ENCODE data around the gene SLC22A24. TPM values are rescaled to one million over a fixed set of nuclear protein-coding genes. Genes with fewer than 3 reads are reported as not detected.

Gene SLC22A24
- total and polyA plus RNA-seq, 2 experiments from 2014 or later: not detected

Other genes starting within 250 kb of the SLC22A24 start
- 0.14 TPM in 1 of 2 replicates, not detected in the other for gene CHRM1, start 222.9 kb downstream of the SLC22A24 start, total RNA-seq (2014; rRNA removed; shearing (Covaris generic))
- gene CHRM1, start 222.9 kb downstream of the SLC22A24 start, polyA plus RNA-seq (2016; fragmentation: Nextera tagmentation; extraction: Ambion mirVana): 0.30 and 0.44 TPM in 2 replicates
- gene SLC22A6, start 159.3 kb downstream of the SLC22A24 start, total RNA-seq (2014; rRNA removed; shearing (Covaris generic)): not detected in 2 replicates
- not detected in 2 replicates for gene SLC22A6, start 159.3 kb downstream of the SLC22A24 start, polyA plus RNA-seq (2016; fragmentation: Nextera tagmentation; extraction: Ambion mirVana)
- not detected in 2 replicates for gene SLC22A8, start 128.4 kb downstream of the SLC22A24 start, total RNA-seq (2014; rRNA removed; shearing (Covaris generic))
- gene SLC22A8, start 128.4 kb downstream of the SLC22A24 start, polyA plus RNA-seq (2016; fragmentation: Nextera tagmentation; extraction: Ambion mirVana): not detected in 2 replicates
- gene SLC22A25, start 99.4 kb upstream of the SLC22A24 start, total RNA-seq (2014; rRNA removed; shearing (Covaris generic)): not detected in 2 replicates
- not detected in 2 replicates for gene SLC22A25, start 99.4 kb upstream of the SLC22A24 start, polyA plus RNA-seq (2016; fragmentation: Nextera tagmentation; extraction: Ambion mirVana)
- not detected in 2 replicates for gene SLC22A9, start 225.6 kb upstream of the SLC22A24 start, total RNA-seq (2014; rRNA removed; shearing (Covaris generic))
- gene SLC22A9, start 225.6 kb upstream of the SLC22A24 start, polyA plus RNA-seq (2016; fragmentation: Nextera tagmentation; extraction: Ambion mirVana): not detected in 2 replicates

Data from GM23338 (cell line).